HepG2 (cell line): ENCODE results near the gene NAA16. TPM values are rescaled to one million over a fixed set of nuclear protein-coding genes. Genes with fewer than 3 reads are reported as not detected.
A peak's percentile ranks its signal among the peaks of the same experiment; 100 is the strongest.

Source experiments
- ATF1 ChIP-seq: IDR thresholded peaks from 2 replicates; pipeline ENCODE4 v1.6.1; 2016; ENCODE audit warnings: mild to moderate bottlenecking, control low read depth
- CBFB ChIP-seq: sonication (generic); formaldehyde crosslinking; IDR thresholded peaks from 2 replicates; pipeline ENCODE4 v1.4.0; 2020; ENCODE audit warnings: missing genetic modification reagents
- DMAP1 ChIP-seq: IDR thresholded peaks from 2 replicates; pipeline ENCODE4 v1.6.1; 2016
- FOXK1 ChIP-seq: sonication (generic); formaldehyde crosslinking; IDR thresholded peaks from 2 replicates; pipeline ENCODE4 v1.4.0; 2020; ENCODE audit warnings: low read depth, missing genetic modification reagents, borderline replicate concordance
- HOXA7 ChIP-seq: sonication (generic); formaldehyde crosslinking; IDR thresholded peaks from 2 replicates; pipeline ENCODE4 v1.8.1; 2022; ENCODE audit warnings: mild to moderate bottlenecking, missing genetic modification reagents, moderate library complexity
- JUNB ChIP-seq: sonication (generic); formaldehyde crosslinking; IDR thresholded peaks from 2 replicates; pipeline ENCODE4 v1.8.0; 2022; ENCODE audit warnings: missing genetic modification reagents, mild to moderate bottlenecking, borderline replicate concordance
- KDM6A ChIP-seq: IDR thresholded peaks from 2 replicates; pipeline ENCODE4 v1.6.1; 2016; ENCODE audit warnings: low read depth
- MEF2D ChIP-seq: sonication (generic); formaldehyde crosslinking; IDR thresholded peaks from 2 replicates; pipeline ENCODE4 v1.5.1; 2020; ENCODE audit warnings: mild to moderate bottlenecking, missing genetic modification reagents
- MTF2 ChIP-seq: sonication (generic); formaldehyde crosslinking; IDR thresholded peaks from 2 replicates; pipeline ENCODE4 v1.5.0; 2020; ENCODE audit warnings: missing genetic modification reagents, borderline replicate concordance
- NR2C2 ChIP-seq: sonication (generic); formaldehyde crosslinking; IDR thresholded peaks from 2 replicates; pipeline ENCODE4 v1.4.0; 2020; ENCODE audit warnings: missing genetic modification reagents, mild to moderate bottlenecking, moderate library complexity, borderline replicate concordance
- SIN3B ChIP-seq: fragments of 150-350 bp; IDR thresholded peaks from 2 replicates; pipeline ENCODE4 v1.6.1; 2014; ENCODE audit warnings: low read length
- SRY ChIP-seq: sonication (generic); formaldehyde crosslinking; IDR thresholded peaks from 2 replicates; pipeline ENCODE4 v1.8.0; 2022; ENCODE audit warnings: mild to moderate bottlenecking, missing genetic modification reagents
- SUZ12 ChIP-seq: fragments of 150-350 bp; IDR thresholded peaks from 2 replicates; pipeline ENCODE4 v1.6.1; 2014; ENCODE audit warnings: low read depth, low read length
- ZMYM4 ChIP-seq: sonication (generic); formaldehyde crosslinking; IDR thresholded peaks from 2 replicates; pipeline ENCODE4 v1.8.1; 2023; ENCODE audit warnings: mild to moderate bottlenecking, missing genetic modification reagents
- ZNF121 ChIP-seq: sonication (generic); formaldehyde crosslinking; IDR thresholded peaks from 2 replicates; pipeline ENCODE4 v1.5.0; 2020; ENCODE audit warnings: mild to moderate bottlenecking, missing genetic modification reagents
- ZNF136 ChIP-seq: sonication (generic); formaldehyde crosslinking; IDR thresholded peaks from 2 replicates; pipeline ENCODE4 v1.8.1; 2022; ENCODE audit warnings: low read depth, mild to moderate bottlenecking, moderate library complexity, missing genetic modification reagents
- ZNF510 ChIP-seq: sonication (generic); formaldehyde crosslinking; IDR thresholded peaks from 2 replicates; pipeline ENCODE4 v1.4.0; 2020; ENCODE audit warnings: low read depth, mild to moderate bottlenecking, missing genetic modification reagents
- ZNF703 ChIP-seq: sonication (generic); formaldehyde crosslinking; IDR thresholded peaks from 2 replicates; pipeline ENCODE4 v1.5.1; 2020; ENCODE audit warnings: missing genetic modification reagents, mild to moderate bottlenecking, moderate library complexity, borderline replicate concordance
- ZSCAN22 ChIP-seq: sonication (generic); formaldehyde crosslinking; IDR thresholded peaks from 2 replicates; pipeline ENCODE4 v1.4.0; 2020; ENCODE audit warnings: mild to moderate bottlenecking, missing genetic modification reagents
- ZSCAN25 ChIP-seq: sonication (generic); formaldehyde crosslinking; IDR thresholded peaks from 2 replicates; pipeline ENCODE4 v1.8.0; 2022; ENCODE audit warnings: mild to moderate bottlenecking, missing genetic modification reagents
- polyA plus RNA-seq, 8 experiments: library from polyadenylated mRNA; depleted of rRNA in 3 of 8; stranded (reverse) in 7 of 8; unstranded in 1 of 8; fragments of >200 nt; fragmentation: Illumina TruSeq in 4 of 8; extraction: Trizol in 4 of 8; gene quantifications; 2 replicates each; pipeline versions ENCODE4 v1.2.1 to v1.2.3, GENCODE V29; 2011 to 2016; ENCODE audit warnings: low read depth in 4 of 8, missing spikeins in 1 of 8, mixed read lengths in 1 of 8; ENCODE audit not compliant: insufficient read depth in 1 of 8
- total RNA-seq, 5 experiments: library from RNA; depleted of rRNA; stranded (reverse); fragments of >200 nt; fragmentation: Illumina TruSeq; extraction: Trizol; gene quantifications; 2 replicates each; pipeline ENCODE4 v1.2.3, GENCODE V29; 2016; ENCODE audit warnings: low read depth in 1 of 5
- TF ChIP-seq, protein P1 (sequence below): sonication (generic); formaldehyde crosslinking; IDR thresholded peaks from 2 replicates; pipeline ENCODE4 v1.5.0; 2020; ENCODE audit warnings: missing genetic modification reagents
- TF ChIP-seq, protein P2 (sequence below): sonication (generic); formaldehyde crosslinking; IDR thresholded peaks from 2 replicates; pipeline ENCODE4 v1.5.0; 2020; ENCODE audit warnings: mild to moderate bottlenecking, missing genetic modification reagents
- TF ChIP-seq, protein P3 (sequence below): sonication (generic); formaldehyde crosslinking; IDR thresholded peaks from 2 replicates; pipeline ENCODE4 v1.8.0; 2022; ENCODE audit warnings: missing genetic modification reagents, mild to moderate bottlenecking, inconsistent platforms, borderline replicate concordance
- TF ChIP-seq, protein P4 (sequence below): sonication (generic); formaldehyde crosslinking; IDR thresholded peaks from 2 replicates; pipeline ENCODE4 v1.8.0; 2022; ENCODE audit warnings: missing genetic modification reagents, low read depth, mild to moderate bottlenecking, borderline replicate concordance
- TF ChIP-seq, protein P5 (sequence below): sonication (generic); formaldehyde crosslinking; IDR thresholded peaks from 2 replicates; pipeline ENCODE4 v1.4.0; 2020; ENCODE audit warnings: mild to moderate bottlenecking, missing genetic modification reagents

NAA16 gene
- total and polyA plus RNA-seq, 2 of the 13 experiments (the other 11 are each of a cell fraction or from before 2014, with no cell fraction given), result 9.2 to 15.1 TPM

DNA sequence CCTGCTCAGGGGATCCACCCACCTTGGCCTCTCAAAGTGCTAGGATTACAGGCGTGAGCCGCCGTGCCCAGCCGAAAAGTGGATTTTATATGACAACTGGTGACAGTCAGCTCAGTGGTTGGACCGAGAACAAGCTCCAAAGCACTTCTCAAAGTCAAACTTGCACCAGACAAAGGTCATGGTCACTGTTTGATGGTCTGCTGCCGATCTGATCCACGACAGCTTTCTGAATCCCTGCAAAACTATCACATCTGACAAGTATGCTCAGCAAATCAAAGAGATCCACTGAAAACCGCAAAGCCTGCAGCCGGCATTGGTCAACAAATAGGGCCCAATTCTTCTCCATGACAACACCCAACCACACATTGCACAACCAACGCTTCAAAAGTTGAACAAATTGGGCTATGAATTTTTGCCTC is 21.6 kb upstream of the NAA16 start (continued):
- TF ChIP-seq SIN3B, result no peak
- peak; percentile 64; the same call in 1 of the 2 replicates for TF ChIP-seq ZNF703 (CRISPR knock-in tag)
- TF ChIP-seq CBFB (CRISPR knock-in tag), result peak; percentile 100
- TF ChIP-seq MTF2 (CRISPR knock-in tag), result no peak
- TF ChIP-seq, protein P1, sequence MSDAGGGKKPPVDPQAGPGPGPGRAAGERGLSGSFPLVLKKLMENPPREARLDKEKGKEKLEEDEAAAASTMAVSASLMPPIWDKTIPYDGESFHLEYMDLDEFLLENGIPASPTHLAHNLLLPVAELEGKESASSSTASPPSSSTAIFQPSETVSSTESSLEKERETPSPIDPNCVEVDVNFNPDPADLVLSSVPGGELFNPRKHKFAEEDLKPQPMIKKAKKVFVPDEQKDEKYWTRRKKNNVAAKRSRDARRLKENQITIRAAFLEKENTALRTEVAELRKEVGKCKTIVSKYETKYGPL (CRISPR knock-in tag), result no peak
- TF ChIP-seq, protein P2, sequence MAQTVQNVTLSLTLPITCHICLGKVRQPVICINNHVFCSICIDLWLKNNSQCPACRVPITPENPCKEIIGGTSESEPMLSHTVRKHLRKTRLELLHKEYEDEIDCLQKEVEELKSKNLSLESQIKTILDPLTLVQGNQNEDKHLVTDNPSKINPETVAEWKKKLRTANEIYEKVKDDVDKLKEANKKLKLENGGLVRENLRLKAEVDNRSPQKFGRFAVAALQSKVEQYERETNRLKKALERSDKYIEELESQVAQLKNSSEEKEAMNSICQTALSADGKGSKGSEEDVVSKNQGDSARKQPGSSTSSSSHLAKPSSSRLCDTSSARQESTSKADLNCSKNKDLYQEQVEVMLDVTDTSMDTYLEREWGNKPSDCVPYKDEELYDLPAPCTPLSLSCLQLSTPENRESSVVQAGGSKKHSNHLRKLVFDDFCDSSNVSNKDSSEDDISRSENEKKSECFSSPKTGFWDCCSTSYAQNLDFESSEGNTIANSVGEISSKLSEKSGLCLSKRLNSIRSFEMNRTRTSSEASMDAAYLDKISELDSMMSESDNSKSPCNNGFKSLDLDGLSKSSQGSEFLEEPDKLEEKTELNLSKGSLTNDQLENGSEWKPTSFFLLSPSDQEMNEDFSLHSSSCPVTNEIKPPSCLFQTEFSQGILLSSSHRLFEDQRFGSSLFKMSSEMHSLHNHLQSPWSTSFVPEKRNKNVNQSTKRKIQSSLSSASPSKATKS, result no peak
- TF ChIP-seq KDM6A (CRISPR knock-in tag), result no peak
- no peak for TF ChIP-seq JUNB (CRISPR knock-in tag)
- TF ChIP-seq MEF2D (CRISPR knock-in tag), result no peak
- TF ChIP-seq SUZ12, result no peak
- 0 out of 2 replicates have a peak, but pooled peaks have one; percentile 63 for TF ChIP-seq ZNF136
- TF ChIP-seq DMAP1 (CRISPR knock-in tag), result no peak
- TF ChIP-seq, protein P3, sequence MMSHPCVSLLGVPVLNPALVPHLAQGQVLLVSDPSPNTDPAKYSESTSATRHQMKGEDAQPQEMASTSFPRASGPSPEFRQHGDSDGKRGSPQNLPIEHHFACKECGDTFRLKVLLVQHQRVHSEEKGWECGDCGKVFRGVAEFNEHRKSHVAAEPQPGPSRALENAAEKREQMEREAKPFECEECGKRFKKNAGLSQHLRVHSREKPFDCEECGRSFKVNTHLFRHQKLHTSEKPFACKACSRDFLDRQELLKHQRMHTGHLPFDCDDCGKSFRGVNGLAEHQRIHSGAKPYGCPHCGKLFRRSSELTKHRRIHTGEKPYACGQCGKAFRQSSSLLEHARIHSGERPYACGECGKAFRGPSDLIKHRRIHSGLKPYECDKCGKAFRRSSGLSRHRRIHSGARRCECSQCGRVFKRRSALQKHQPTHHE (CRISPR knock-in tag), result 0 out of 2 replicates have a peak, but pooled peaks have one; percentile 26
- peak; percentile 74 for TF ChIP-seq NR2C2 (CRISPR knock-in tag)
- TF ChIP-seq ZSCAN22 (CRISPR knock-in tag), result peak; percentile 46; the same call in 1 of the 2 replicates
- TF ChIP-seq HOXA7 (CRISPR knock-in tag), result no peak
- peak; percentile 63; the same call in 1 of the 2 replicates for TF ChIP-seq FOXK1 (CRISPR knock-in tag)
- no peak for TF ChIP-seq ZSCAN25 (CRISPR knock-in tag)
- peak; percentile 82 for TF ChIP-seq ZMYM4 (CRISPR knock-in tag)
- no peak for TF ChIP-seq ZNF510 (CRISPR knock-in tag)
- TF ChIP-seq ZNF121 (CRISPR knock-in tag), result peak; percentile 54; the same call in 1 of the 2 replicates
- no peak; the same call in 1 of the 2 replicates for TF ChIP-seq SRY (CRISPR knock-in tag)
- TF ChIP-seq, protein P4, sequence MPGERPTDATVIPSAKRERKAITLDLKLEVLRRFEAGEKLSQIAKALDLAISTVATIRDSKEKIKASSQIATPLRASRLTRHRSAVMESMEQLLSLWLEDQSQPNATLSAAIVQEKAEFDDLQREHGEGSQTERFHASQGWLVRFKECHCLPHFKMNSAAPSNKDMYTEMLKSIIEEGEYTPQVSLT (CRISPR knock-in tag), result no peak
- TF ChIP-seq, protein P5, sequence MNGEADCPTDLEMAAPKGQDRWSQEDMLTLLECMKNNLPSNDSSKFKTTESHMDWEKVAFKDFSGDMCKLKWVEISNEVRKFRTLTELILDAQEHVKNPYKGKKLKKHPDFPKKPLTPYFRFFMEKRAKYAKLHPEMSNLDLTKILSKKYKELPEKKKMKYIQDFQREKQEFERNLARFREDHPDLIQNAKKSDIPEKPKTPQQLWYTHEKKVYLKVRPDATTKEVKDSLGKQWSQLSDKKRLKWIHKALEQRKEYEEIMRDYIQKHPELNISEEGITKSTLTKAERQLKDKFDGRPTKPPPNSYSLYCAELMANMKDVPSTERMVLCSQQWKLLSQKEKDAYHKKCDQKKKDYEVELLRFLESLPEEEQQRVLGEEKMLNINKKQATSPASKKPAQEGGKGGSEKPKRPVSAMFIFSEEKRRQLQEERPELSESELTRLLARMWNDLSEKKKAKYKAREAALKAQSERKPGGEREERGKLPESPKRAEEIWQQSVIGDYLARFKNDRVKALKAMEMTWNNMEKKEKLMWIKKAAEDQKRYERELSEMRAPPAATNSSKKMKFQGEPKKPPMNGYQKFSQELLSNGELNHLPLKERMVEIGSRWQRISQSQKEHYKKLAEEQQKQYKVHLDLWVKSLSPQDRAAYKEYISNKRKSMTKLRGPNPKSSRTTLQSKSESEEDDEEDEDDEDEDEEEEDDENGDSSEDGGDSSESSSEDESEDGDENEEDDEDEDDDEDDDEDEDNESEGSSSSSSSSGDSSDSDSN (CRISPR knock-in tag), result no peak
- no peak for TF ChIP-seq ATF1 (CRISPR knock-in tag)
